GM23338 (cell line): ENCODE data around the gene APOBR.

Source experiments
- POLR2AphosphoS5 ChIP-seq: IDR thresholded peaks from 2 replicates; pipeline ENCODE4 v1.6.1; 2016; ENCODE audit warnings: antibody characterized with exemption, low read depth
- TF ChIP-seq, protein P1 (sequence below), 2 experiments: fragments of 200-600 bp in 1 of 2; sonication (generic) in 1 of 2; conservative IDR thresholded peaks; 2 replicates each; pipeline versions ENCODE4 v1.5.1 to v1.6.1; 2016 to 2017; ENCODE audit warnings: antibody characterized with exemption in 2 of 2, low read depth in 2 of 2, mild to moderate bottlenecking in 2 of 2, moderate library complexity in 1 of 2

DNA sequence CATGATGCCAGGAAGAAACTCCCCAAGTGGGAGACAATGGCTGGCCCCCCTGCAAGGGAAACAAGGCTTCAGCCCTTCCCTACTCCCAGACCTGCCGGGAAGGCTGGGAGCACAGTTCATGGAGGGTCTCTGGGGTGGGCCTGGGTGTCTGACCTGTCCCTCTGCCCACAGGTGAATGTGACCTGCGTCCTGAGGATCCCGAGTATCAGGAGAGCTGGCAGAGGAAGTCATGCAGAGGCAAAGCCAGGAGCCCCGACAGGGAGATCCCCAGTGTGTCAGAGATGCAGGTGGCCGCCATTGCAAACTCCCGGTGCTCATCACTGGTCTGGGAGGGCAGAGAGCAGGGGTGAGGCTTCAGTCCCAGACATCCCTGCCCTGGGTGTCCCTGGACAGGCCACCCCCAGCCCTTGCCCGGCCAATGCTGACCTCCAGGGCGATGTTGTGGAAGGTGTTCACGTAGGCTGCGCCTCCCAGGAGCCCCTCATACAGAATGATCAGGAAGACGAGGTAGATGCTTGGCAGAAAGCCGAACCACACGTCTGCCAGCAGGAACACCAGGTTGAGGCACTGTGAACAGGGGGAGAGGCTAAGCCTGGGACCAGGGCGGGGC lies 17.0 kb upstream of the APOBR start:
- TF ChIP-seq, protein P1, sequence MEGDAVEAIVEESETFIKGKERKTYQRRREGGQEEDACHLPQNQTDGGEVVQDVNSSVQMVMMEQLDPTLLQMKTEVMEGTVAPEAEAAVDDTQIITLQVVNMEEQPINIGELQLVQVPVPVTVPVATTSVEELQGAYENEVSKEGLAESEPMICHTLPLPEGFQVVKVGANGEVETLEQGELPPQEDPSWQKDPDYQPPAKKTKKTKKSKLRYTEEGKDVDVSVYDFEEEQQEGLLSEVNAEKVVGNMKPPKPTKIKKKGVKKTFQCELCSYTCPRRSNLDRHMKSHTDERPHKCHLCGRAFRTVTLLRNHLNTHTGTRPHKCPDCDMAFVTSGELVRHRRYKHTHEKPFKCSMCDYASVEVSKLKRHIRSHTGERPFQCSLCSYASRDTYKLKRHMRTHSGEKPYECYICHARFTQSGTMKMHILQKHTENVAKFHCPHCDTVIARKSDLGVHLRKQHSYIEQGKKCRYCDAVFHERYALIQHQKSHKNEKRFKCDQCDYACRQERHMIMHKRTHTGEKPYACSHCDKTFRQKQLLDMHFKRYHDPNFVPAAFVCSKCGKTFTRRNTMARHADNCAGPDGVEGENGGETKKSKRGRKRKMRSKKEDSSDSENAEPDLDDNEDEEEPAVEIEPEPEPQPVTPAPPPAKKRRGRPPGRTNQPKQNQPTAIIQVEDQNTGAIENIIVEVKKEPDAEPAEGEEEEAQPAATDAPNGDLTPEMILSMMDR (conservative IDR thresholded peaks at IDR 0.05; ENCODE audit: low read depth in 2 of 2) = no peak
- TF ChIP-seq POLR2AphosphoS5 = no peak
